ENCODE results near the gene OR6Q1.

Gene OR6Q1

DNA sequence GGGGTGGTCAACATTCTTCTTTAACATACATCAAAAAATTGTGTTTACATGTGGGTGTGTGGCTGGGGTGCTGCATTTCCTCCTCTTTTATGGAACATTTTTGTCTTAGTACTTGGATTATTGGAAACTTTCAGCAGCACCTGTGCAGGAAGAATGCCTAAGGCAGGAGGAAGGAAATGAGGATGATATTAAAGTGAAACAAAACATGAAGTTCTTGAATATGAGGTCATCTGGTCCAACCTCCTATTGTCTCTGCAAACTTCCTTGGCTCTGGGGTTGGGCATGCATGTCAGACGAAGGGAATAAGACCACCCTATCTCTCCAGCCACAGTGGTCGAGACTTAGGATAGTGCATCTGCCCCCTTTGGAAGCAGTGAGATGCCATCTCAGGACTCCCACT is 27.7 kb upstream of the OR6Q1 start:
- TF ChIP-seq, protein P1, sequence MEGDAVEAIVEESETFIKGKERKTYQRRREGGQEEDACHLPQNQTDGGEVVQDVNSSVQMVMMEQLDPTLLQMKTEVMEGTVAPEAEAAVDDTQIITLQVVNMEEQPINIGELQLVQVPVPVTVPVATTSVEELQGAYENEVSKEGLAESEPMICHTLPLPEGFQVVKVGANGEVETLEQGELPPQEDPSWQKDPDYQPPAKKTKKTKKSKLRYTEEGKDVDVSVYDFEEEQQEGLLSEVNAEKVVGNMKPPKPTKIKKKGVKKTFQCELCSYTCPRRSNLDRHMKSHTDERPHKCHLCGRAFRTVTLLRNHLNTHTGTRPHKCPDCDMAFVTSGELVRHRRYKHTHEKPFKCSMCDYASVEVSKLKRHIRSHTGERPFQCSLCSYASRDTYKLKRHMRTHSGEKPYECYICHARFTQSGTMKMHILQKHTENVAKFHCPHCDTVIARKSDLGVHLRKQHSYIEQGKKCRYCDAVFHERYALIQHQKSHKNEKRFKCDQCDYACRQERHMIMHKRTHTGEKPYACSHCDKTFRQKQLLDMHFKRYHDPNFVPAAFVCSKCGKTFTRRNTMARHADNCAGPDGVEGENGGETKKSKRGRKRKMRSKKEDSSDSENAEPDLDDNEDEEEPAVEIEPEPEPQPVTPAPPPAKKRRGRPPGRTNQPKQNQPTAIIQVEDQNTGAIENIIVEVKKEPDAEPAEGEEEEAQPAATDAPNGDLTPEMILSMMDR (IDR thresholded peaks at IDR 0.05; ENCODE audit: low read depth, low read length) = no peak
- no peak for DNase-seq
- H3K27me3 ChIP-seq = no peaks in the 10 kb centered on the region
- no peaks in the 10 kb centered on the region for H3K4me1 ChIP-seq
- no peaks in the 10 kb centered on the region for H3K36me3 ChIP-seq
- H3K9me3 ChIP-seq = no peaks in the 10 kb centered on the region
- H3K4me3 ChIP-seq (ENCODE audit: low read depth, low read length) = no peak overlapping the region

DNA sequence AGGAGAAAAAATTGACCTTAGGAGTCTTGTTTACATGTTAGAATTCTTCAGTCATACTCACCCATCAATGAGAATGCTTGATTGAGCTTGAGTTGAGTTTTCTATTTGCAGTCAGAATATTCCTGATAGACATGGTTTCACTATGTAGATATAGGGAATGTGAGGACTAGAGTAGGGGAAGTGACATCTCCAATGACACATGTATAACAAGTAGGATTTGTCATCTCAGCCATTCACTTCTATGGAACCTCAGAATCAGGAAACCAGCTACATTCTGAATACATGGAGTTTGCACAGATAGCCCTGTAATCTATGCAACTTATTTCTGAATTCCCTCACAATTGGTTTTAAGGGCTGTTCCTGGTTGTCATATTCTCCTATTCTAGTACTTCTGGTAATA is 27.2 kb upstream of the OR6Q1 start:
- no peak for DNase-seq
- H3K9me3 ChIP-seq = no peaks in the 10 kb centered on the region
- H3K36me3 ChIP-seq = no peaks in the 10 kb centered on the region
- no peak overlapping the region for H3K4me3 ChIP-seq (ENCODE audit: low read depth, low read length)
- no peaks in the 10 kb centered on the region for H3K27me3 ChIP-seq
- no peaks in the 10 kb centered on the region for H3K4me1 ChIP-seq
- TF ChIP-seq, protein P1 (IDR thresholded peaks at IDR 0.05; ENCODE audit: low read depth, low read length) = no peak

DNA sequence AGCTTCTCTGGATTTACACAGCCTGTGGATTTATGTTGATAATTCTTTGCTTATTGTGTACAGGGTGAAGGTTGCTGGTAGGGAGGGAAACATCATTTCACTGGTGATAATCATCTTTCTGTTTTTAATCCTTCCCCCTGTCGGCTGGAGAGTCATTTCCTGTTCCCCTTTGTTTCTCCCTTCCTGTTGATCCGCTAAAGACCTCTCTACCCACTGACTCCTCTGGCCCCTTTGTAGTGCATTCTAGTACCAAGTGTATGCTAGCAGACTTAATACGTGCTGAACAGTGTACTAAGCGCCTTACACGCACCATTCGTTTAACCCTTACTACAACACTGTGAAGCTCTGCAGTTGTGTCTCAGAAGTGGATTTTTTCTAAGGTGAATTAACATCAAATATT is 26.1 kb upstream of the OR6Q1 start:
- H3K36me3 ChIP-seq = no peaks in the 10 kb centered on the region
- no peaks in the 10 kb centered on the region for H3K4me1 ChIP-seq
- H3K9me3 ChIP-seq = no peaks in the 10 kb centered on the region
- TF ChIP-seq, protein P1 (IDR thresholded peaks at IDR 0.05; ENCODE audit: low read depth, low read length) = no peak
- DNase-seq = no peak
- no peaks in the 10 kb centered on the region for H3K27me3 ChIP-seq
- no peak overlapping the region for H3K4me3 ChIP-seq (ENCODE audit: low read depth, low read length)

DNA sequence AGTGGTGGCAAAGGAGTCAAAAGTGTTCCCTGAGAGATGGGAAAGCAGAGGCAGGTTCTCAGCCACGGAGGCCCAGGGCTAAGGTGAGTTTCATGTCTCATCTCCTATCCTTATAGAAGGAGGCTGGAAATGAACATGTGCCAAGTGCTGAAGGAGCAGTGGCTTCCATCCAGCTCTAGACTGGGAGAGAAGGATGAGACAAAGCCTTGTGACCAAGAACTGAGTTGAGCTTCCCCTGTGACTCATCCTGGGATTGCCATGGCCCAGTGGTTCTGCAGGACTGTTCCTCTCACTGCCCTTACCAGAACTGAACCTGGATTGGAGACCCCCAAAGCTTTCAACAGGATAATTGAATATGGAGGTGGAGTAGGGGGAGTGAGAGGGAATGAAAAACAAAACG is 23.8 kb upstream of the OR6Q1 start:
- TF ChIP-seq, protein P1 (IDR thresholded peaks at IDR 0.05; ENCODE audit: low read depth, low read length) = no peak
- no peaks in the 10 kb centered on the region for H3K4me1 ChIP-seq
- no peak overlapping the region for H3K4me3 ChIP-seq (ENCODE audit: low read depth, low read length)
- DNase-seq = no peak
- H3K27me3 ChIP-seq = no peaks in the 10 kb centered on the region
- no peaks in the 10 kb centered on the region for H3K36me3 ChIP-seq
- no peaks in the 10 kb centered on the region for H3K9me3 ChIP-seq

DNA sequence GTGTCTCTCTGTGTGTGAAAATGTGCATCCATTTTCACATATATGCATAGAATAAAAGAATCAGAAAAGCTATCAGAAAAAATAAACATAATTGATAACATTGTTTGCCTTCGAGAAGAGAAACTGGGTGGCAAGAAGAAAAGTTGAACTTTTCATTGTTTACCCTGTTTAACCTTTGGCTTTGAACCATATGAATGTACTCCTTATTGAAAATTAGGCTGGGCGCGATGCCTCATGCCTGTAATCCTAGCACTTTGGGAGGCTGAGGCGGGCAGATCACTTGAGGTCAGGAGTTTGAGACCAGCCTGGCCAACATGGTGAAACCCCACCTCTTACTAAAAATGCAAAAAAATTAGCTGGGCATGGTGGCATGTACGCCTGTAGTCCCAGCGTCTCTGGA is 19.0 kb upstream of the OR6Q1 start:
- TF ChIP-seq, protein P1 (IDR thresholded peaks at IDR 0.05; ENCODE audit: low read depth, low read length) = no peak
- Histone ChIP-seq H3K9me3 (no peaks in the 10 kb centered on the region), H3K4me3 (ENCODE audit: low read depth, low read length) (no peak overlapping the region), H3K27me3 (no peaks in the 10 kb centered on the region), H3K4me1 (no peaks in the 10 kb centered on the region), H3K36me3 (no peaks in the 10 kb centered on the region)
- DNase-seq = no peak

DNA sequence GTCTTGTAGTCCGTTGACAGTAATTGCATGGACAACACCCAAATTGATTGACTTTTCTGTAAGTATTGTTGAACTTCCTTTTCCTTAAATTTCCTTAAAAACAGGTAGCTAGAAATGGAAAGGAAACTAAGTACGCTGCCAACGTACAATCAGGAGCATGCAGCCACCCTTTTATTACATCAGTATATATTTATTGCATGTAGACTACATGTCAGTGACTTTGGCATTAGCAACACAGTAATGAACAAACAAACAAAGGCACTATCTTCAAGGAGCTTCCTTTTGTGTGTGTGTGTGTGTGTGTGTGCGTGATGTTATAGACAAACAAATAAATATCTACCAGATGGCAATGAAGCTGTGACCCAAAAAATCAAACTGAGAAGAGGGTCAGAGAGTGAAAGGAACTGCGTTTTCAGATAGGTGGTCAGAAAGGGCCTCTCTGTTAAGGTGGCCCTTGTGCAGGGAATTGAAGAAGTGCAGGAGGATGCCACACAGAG is 7.3 kb upstream of the OR6Q1 start, which contains the start of gene OR9Q1:
OR9Q1 (plus strand) TSS at position 447 of the 497 bp plus-strand sequence. CDS start 155,564 bp downstream, outside the sequence.
- TF ChIP-seq, protein P1 (IDR thresholded peaks at IDR 0.05; ENCODE audit: low read depth, low read length) = no peak
- H3K4me3 ChIP-seq (ENCODE audit: low read depth, low read length) = no peak within 1 kb of the TSS
- H3K9me3 ChIP-seq = no peaks in the 10 kb centered on the region
- H3K4me1 ChIP-seq = no peaks in the 10 kb centered on the region
- no peak for DNase-seq
- no peaks in the 10 kb centered on the region for H3K36me3 ChIP-seq
- no peaks in the 10 kb centered on the region for H3K27me3 ChIP-seq

Measured in BE2C (cell line).